Keratinocyte (primary cell): ENCODE data around the gene MAPK1. TPM values are rescaled to one million over a fixed set of nuclear protein-coding genes. Genes with fewer than 3 reads are reported as not detected.

Experiments used
- DNase-seq: peaks from one replicate; pipeline ENCODE4 v3.0.0-alpha.2; 2011; ENCODE audit warnings: low read depth, missing footprints, low spot score
- FAIRE-seq: peaks from 2 replicates; lab custom pipeline; 2011; peaks lifted over from hg19 to GRCh38; lab: Jason Lieb, UNC
- H2AFZ ChIP-seq: 2 replicates; pipeline ENCODE4 v1.6.0; 2012; ENCODE audit warnings: low read length, control low read depth, inconsistent platforms; ENCODE audit not compliant: control insufficient read depth
- H3K27ac ChIP-seq: 2 replicates; pipeline ENCODE4 v1.5.1; 2011; ENCODE audit warnings: low read length; ENCODE audit not compliant: control insufficient read depth, insufficient read depth
- H3K27me3 ChIP-seq: 3 replicates; pipeline ENCODE4 v1.6.0; 2011; ENCODE audit warnings: low read length; ENCODE audit not compliant: control insufficient read depth, insufficient read depth; ENCODE audit errors: extremely low read depth
- H3K36me3 ChIP-seq, 2 experiments: 2 replicates in 1 of 2; 3 replicates in 1 of 2; pipeline ENCODE4 v1.5.1; 2011; ENCODE audit warnings: low read length in 2 of 2, mild to moderate bottlenecking in 1 of 2; ENCODE audit not compliant: control insufficient read depth in 2 of 2, insufficient read depth in 2 of 2; ENCODE audit errors: extremely low read depth in 1 of 2
- H3K4me1 ChIP-seq: 3 replicates; pipeline ENCODE4 v1.5.1; 2011; ENCODE audit warnings: low read length; ENCODE audit not compliant: control insufficient read depth, insufficient read depth; ENCODE audit errors: extremely low read depth
- H3K4me2 ChIP-seq: 3 replicates; pipeline ENCODE4 v1.6.0; 2011; ENCODE audit warnings: low read depth, low read length; ENCODE audit not compliant: control insufficient read depth, insufficient read depth; ENCODE audit errors: extremely low read depth
- H3K4me3 ChIP-seq, 3 experiments: fragments of 200-600 bp in 1 of 3; sonication (generic) in 1 of 3; 2 replicates in 2 of 3; 3 replicates in 1 of 3; pipeline ENCODE4 v1.5.1; 2011 to 2016; ENCODE audit warnings: low read length in 3 of 3, mild to moderate bottlenecking in 3 of 3, control low read depth in 2 of 3, inconsistent platforms in 1 of 3, low read depth in 1 of 3, mixed read lengths in 1 of 3, mixed run types in 1 of 3, moderate library complexity in 1 of 3; ENCODE audit not compliant: control insufficient read depth in 2 of 3, insufficient read depth in 2 of 3; ENCODE audit errors: extremely low read depth in 1 of 3
- H3K79me2 ChIP-seq: 2 replicates; pipeline ENCODE4 v1.6.0; 2012; ENCODE audit warnings: low read length; ENCODE audit not compliant: control insufficient read depth, insufficient read depth
- H3K9ac ChIP-seq: 3 replicates; pipeline ENCODE4 v1.6.0; 2011; ENCODE audit warnings: low read length; ENCODE audit not compliant: control insufficient read depth, insufficient read depth; ENCODE audit errors: extremely low read depth
- H3K9me1 ChIP-seq: 3 replicates; pipeline ENCODE4 v1.6.0; 2011; ENCODE audit warnings: low read length; ENCODE audit not compliant: control insufficient read depth, insufficient read depth; ENCODE audit errors: extremely low read depth
- H3K9me3 ChIP-seq: 2 replicates; pipeline ENCODE4 v1.5.1; 2012; ENCODE audit warnings: low read depth, low read length; ENCODE audit not compliant: control insufficient read depth
- H4K20me1 ChIP-seq: 3 replicates; pipeline ENCODE4 v1.6.0; 2011; ENCODE audit warnings: low read length; ENCODE audit not compliant: control insufficient read depth, insufficient read depth; ENCODE audit errors: extremely low read depth
- CTCF ChIP-seq, 3 experiments: IDR thresholded peaks in 1 of 3; conservative IDR thresholded peaks in 1 of 3; optimal IDR thresholded peaks in 1 of 3; 2 replicates in 2 of 3; 3 replicates in 1 of 3; pipeline versions ENCODE3 to v1.5.1; 2011; ENCODE audit warnings: low read length in 3 of 3, mild to moderate bottlenecking in 3 of 3, moderate library complexity in 2 of 3, control low read depth in 1 of 3, inconsistent platforms in 1 of 3; ENCODE audit not compliant: insufficient read depth in 2 of 3; ENCODE audit errors: extremely low read depth in 1 of 3
- EZH2 ChIP-seq: IDR thresholded peaks from one replicate; pipeline ENCODE4 v1.6.1; 2012; ENCODE audit warnings: inconsistent platforms, mild to moderate bottlenecking, low read length, moderate library complexity
- dilution Hi-C: fragments of 300-500 bp; cut with MboI; formaldehyde crosslinking; loops from one replicate; pipeline ENCODE4 v1.7.0; 2020; ENCODE audit warnings: low sequenced_read_pairs; ENCODE audit not compliant: extremely low pct_ligation_motif_present
- polyA plus RNA-seq, 5 experiments: library from polyadenylated mRNA; depleted of rRNA in 3 of 5; stranded (reverse) in 3 of 5; stranded (forward) in 1 of 5; unstranded in 1 of 5; fragments of >200 nt; gene quantifications; 1 replicate in 1 of 5; 2 replicates in 3 of 5; 3 replicates in 1 of 5; pipeline versions ENCODE4 v1.2.1 to v1.2.3, GENCODE V29; 2011 to 2012; ENCODE audit warnings: missing spikeins in 2 of 5, low read depth in 1 of 5, low replicate concordance in 1 of 5

MAPK1 gene
- polyA plus RNA-seq, 1 donor (not counting 4 experiments of a cell fraction or from before 2014, with no cell fraction given): 136 TPM

- Histone ChIP-seq H2AFZ (no peak overlapping the region), H3K9ac (no peak overlapping the region), H3K36me3 (no peaks in the 10 kb centered on the region), H3K9me3 (no peaks in the 10 kb centered on the region), H3K27ac (no peak overlapping the region), H3K4me2 (no peak overlapping the region), H3K4me1 (peaks cover 5% of the 10 kb centered on the region), H3K27me3 (peaks cover 19% of the 10 kb centered on the region), H3K79me2 (no peaks in the 10 kb centered on the region), H3K4me3 (no peak overlapping the region), H3K9me1 (no peaks in the 10 kb centered on the region), H4K20me1 (no peaks in the 10 kb centered on the region)
- dilution Hi-C loops: no loop called here
- TF ChIP-seq EZH2: no peak
- no peak for TF ChIP-seq CTCF (optimal IDR thresholded peaks at IDR 0.05 in 1 of 3, IDR thresholded peaks at IDR 0.05 in 1 of 3, conservative IDR thresholded peaks at IDR 0.05 in 1 of 3; ENCODE audit: extremely low read depth in 1 of 3, insufficient read depth in 2 of 3, low read length in 3 of 3)
- FAIRE-seq (no peak), DNase-seq (no peak)
These were observed 130.5 kb downstream of the MAPK1 start for GRCh38 chr22:21736948-21737347.

- Histone ChIP-seq H3K4me1 (peaks cover 5% of the 10 kb centered on the region), H3K27ac (no peak overlapping the region), H3K9me1 (no peaks in the 10 kb centered on the region), H3K27me3 (peaks cover 19% of the 10 kb centered on the region), H3K9ac (no peak overlapping the region), H3K79me2 (no peaks in the 10 kb centered on the region), H3K36me3 (no peaks in the 10 kb centered on the region), H3K4me2 (no peak overlapping the region), H2AFZ (peak overlapping the region; percentile 23), H3K4me3 (peak overlapping the region in 1 of 3 experiments; percentile 27), H3K9me3 (no peaks in the 10 kb centered on the region), H4K20me1 (no peaks in the 10 kb centered on the region)
- FAIRE-seq (no peak), DNase-seq (no peak)
- dilution Hi-C loops: no loop called here
- no peak for TF ChIP-seq EZH2
- TF ChIP-seq CTCF (optimal IDR thresholded peaks at IDR 0.05 in 1 of 3, IDR thresholded peaks at IDR 0.05 in 1 of 3, conservative IDR thresholded peaks at IDR 0.05 in 1 of 3; ENCODE audit: extremely low read depth in 1 of 3, insufficient read depth in 2 of 3, low read length in 3 of 3): no peak
These were observed 131.3 kb downstream of the MAPK1 start for GRCh38 chr22:21736084-21736642.
